ES-I3 (cell line): ENCODE results near the gene HS3ST3A1.

Experiments used
- H3K36me3 ChIP-seq: 2 replicates; pipeline ENCODE4 v1.6.1; 2013; ENCODE audit warnings: mild to moderate bottlenecking, low read length, control low read depth, moderate library complexity; ENCODE audit not compliant: insufficient read depth
- H3K4me1 ChIP-seq: 2 replicates; pipeline ENCODE4 v1.6.1; 2013; ENCODE audit warnings: mild to moderate bottlenecking, control low read depth, low read length; ENCODE audit not compliant: insufficient read depth
- H3K9ac ChIP-seq: 2 replicates; pipeline ENCODE4 v1.6.1; 2013; ENCODE audit warnings: low read depth, mild to moderate bottlenecking, low read length, moderate library complexity
- H3K9me3 ChIP-seq: 2 replicates; pipeline ENCODE4 v1.6.1; 2013; ENCODE audit warnings: mild to moderate bottlenecking, low read length, moderate library complexity; ENCODE audit not compliant: control insufficient read depth, insufficient read depth

The HS3ST3A1 gene

DNA sequence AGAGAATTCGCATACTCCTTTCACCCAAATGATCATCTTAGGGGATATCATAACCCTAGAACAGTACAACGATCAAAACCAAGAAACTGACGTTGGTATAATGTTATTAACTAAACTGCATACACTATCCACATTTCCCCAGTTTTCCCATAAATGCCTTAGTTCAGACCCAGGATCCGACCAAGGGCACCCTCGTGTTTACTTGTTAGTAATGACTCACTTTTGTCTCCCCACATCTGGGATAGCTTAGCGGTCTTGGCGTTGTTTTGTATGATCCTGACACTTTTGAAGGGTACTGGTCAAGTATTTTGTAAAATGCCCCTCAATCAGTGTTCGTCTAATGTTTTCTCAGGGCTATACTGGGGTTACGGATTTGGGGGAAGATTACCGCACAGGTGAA is 8.0 kb downstream of the HS3ST3A1 start:
- H3K4me1 ChIP-seq: peaks cover 5% of the 10 kb centered on the region; the same call in 1 of the 2 replicates
- no peaks in the 10 kb centered on the region for H3K36me3 ChIP-seq
- H3K9ac ChIP-seq: no peak overlapping the region
- no peaks in the 10 kb centered on the region for H3K9me3 ChIP-seq

DNA sequence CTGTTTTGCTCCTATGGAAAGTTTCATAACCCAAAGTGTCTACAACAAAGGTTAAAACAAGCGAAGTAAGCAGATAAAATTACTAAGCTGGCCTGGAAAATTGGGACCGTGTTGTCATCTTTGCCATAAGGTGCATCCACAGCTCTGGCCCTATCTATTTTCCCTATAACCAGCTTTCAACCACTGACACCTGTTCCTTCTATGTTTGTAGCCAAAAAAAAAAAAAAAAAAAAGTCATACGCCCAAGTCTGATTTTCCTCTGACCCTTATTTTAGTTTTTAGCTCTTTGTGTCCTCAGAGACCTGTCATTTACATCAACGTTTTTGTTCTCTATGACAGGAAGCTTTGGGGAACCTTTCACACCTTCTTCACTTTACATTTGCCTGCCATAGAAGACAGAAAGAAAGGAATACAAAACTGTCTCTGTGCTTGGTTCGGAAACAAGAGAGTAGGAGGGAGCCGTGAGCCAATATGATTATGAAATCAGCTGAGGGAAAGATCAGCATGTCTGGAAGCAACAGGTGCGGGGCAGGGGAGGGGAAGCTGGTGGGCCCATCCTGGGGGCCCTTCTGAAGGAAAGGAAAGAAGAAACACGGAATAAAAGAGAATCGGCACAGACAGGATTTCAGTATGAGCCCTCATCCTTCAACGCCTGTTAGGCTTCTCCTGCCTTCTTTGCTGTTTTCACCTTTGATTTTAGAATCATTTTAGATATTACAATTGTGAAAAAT is 8.5 kb downstream of the HS3ST3A1 start:
- Histone ChIP-seq H3K9me3 (no peaks in the 10 kb centered on the region), H3K9ac (no peak overlapping the region), H3K4me1 (peaks cover 5% of the 10 kb centered on the region; the same call in 1 of the 2 replicates), H3K36me3 (no peaks in the 10 kb centered on the region)

DNA sequence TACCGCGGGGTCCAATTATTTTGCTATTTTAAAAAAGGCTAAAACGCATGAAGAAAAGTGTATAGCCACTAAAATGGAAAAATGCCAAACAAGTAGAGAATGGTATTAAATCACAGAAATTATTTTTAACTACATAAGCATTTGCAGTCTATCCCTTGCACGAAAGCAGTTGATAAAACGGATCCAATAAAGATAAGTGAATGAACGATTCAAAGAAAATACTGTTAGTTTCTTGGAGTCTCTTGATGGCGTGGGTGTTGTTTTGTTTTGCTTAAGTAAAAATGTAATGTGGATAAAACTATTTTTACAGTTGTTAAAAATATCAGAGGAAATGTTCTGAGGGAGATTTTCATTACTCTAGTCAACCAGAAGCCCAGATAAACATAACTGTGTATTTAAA is 9.3 kb downstream of the HS3ST3A1 start:
- Histone ChIP-seq H3K9me3 (no peaks in the 10 kb centered on the region), H3K36me3 (no peaks in the 10 kb centered on the region), H3K4me1 (peaks cover 5% of the 10 kb centered on the region; the same call in 1 of the 2 replicates), H3K9ac (no peak overlapping the region)

DNA sequence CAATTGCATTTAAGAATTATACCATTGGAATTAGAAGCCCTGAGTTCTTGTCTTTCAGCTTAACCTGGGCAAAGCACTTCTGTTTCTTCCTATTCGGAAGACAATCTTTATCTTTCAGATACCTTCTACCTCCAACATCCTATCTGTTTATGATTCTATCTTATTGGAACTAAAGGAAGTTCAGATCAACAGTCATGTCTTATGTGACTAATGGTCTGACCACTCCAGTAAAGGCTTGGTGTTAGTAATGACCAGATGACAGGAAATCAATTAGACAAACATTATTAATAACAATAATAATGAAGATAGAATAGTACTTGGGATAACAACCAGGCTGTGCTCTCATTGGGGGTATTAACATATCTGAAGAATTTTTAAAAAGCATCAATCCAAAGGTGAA is 11.3 kb downstream of the HS3ST3A1 start:
- H3K9ac ChIP-seq: no peak overlapping the region
- H3K36me3 ChIP-seq: no peaks in the 10 kb centered on the region

DNA sequence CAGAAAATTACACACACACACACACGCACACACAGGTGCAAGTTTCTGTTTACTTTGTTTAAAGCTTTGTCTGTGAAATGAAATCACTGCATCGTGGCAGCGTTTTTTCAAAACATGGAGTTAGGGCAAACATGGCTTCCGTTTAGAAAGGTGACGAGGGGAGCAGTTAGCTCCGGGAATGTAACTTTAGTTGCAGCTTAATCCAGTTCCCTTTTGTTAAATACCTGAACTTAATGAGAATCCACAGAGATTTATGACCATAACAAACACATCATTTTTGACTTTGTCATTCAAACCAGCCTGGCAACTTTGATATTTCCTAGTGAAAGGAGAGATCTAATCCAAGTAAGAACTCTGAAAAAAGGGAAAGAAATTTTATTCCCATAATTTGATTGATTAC is 12.1 kb downstream of the HS3ST3A1 start:
- Histone ChIP-seq H3K9ac (no peak overlapping the region), H3K4me1 (peaks cover 5% of the 10 kb centered on the region; the same call in 1 of the 2 replicates), H3K9me3 (no peaks in the 10 kb centered on the region), H3K36me3 (no peaks in the 10 kb centered on the region)

More for the DNA sequence above, 11.3 kb downstream of the HS3ST3A1 start:
- Histone ChIP-seq H3K9me3 (no peaks in the 10 kb centered on the region), H3K4me1 (peaks cover 5% of the 10 kb centered on the region; the same call in 1 of the 2 replicates)

DNA sequence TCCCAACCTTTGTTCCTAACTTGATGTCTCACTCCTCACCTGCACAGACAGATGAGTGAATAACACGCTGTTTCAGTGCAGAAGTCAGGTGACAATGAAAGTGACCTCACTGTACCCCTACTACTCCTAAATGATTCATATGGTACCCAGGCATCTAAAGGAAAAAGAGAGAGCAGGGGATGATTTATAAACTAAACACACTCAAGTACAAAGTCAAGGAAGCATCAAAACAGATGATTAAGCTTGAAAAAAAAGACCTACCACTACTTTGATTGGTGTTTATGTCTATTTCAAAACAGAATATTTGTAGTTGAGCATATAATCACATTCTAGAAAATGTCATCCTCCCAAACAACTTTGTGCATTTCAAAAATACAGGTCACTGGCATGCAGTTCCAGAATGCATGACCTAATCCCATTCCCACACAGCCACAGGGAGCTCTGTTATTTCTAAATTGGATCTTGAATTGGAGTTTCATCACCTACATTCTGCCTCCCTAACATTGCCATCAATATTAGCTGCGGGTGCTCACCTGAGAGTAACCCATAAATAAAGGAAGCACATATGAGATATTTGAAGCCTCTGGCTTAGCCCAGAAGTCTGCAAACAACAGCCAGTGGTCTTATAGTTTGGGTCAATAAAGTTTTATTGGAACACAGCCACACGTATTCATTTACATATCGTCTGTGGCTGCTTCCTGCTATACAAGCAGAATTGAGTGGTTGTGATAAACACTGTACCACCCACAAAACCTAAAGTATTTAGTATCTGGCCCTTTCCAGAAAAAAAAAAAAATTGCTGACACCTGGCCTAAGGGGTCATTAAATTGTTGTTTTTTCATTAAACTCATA is 14.0 kb downstream of the HS3ST3A1 start:
- Histone ChIP-seq H3K9me3 (no peaks in the 10 kb centered on the region), H3K36me3 (no peaks in the 10 kb centered on the region), H3K4me1 (no peaks in the 10 kb centered on the region; the same call in 1 of the 2 replicates), H3K9ac (no peak overlapping the region)

DNA sequence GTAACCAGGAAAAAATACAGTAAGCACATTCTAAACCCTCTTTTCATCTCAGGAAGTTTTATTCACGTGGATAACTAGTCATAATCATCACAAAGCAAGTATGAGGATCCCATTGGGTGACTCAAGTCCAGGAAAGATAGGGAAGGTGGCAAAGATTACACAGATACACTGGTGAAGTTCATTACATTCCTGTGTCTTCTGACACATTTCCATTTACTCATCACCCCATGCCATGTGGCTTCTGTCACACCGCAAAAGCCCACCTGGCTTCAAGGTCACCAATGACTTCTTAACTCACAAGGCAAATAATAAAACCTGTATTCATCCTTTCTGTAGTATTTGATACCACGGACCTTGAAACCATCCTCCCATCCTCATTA is 17.0 kb downstream of the HS3ST3A1 start:
- Histone ChIP-seq H3K9me3 (no peaks in the 10 kb centered on the region), H3K4me1 (no peaks in the 10 kb centered on the region; the same call in 1 of the 2 replicates), H3K36me3 (no peaks in the 10 kb centered on the region), H3K9ac (no peak overlapping the region)

DNA sequence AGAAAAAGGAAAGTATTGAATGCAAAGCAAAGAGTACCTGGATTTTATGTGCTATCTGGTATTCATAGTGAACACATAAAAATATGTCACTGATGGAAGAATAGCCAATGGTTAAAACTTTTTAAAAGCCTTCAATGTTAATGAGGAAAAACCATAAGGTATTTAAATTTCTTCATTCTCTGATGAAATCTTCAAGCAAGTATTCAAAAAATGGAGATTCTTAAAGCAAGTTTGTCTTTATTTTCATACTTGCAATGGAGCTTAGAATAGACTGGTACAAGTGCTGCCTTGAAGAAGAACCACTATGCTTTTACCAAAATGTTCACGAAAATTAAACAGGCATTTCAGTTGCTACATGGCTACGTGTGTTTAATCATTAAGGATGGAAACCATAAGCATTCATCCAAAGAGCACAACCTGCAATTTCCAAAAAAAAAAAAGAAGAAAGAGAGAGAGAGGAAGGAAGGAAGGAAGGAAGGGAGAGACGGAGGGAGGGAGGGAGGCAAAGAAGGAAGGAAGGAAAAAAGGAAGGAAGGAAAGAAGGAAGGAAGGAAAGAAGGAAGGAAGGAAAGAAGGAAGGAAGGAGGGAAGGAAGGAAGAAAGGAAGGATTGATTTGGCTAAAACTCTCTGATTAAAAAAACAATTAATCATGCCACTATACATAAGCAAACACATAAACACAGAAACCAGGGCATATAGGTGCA is 17.6 kb downstream of the HS3ST3A1 start:
- no peaks in the 10 kb centered on the region for H3K9me3 ChIP-seq
- no peak overlapping the region for H3K9ac ChIP-seq
- no peaks in the 10 kb centered on the region; the same call in 1 of the 2 replicates for H3K4me1 ChIP-seq
- no peaks in the 10 kb centered on the region for H3K36me3 ChIP-seq

DNA sequence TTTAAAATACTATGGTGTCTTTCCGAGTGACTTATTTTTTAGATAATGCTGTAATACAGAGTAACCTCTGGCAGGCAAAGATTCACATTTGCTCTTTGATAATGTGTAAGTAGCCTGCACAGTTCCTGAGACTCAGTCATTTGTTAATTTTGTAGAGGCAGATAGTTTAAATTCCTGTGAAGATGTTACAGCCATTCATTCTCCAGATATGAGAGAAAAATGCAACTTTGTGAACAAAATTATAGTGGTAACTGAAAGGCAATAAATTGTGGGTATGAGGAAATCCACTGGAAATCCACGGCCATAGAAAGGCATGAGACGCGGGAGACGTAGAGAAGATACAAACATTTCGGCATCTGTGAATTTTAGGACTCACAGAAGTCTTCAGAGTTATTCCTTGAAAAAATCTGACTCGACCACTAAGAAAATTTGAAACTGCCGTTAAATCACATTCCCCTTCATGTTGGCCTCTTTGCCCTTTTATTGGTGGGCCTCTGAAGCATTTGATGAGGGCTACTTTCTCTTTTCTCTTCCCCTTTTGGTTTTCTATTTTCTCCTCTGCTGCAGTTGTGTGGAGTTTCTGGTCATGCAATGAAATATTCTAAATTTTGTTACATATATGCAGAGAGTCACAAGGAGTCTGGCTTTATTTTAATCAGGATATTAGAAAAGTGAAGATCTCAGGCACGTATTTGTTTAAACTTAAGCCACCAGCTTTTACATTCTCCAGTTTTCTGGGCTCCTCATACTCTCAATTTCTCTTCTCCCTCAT is 18.8 kb downstream of the HS3ST3A1 start:
- Histone ChIP-seq H3K4me1 (no peaks in the 10 kb centered on the region; the same call in 1 of the 2 replicates), H3K9me3 (no peaks in the 10 kb centered on the region), H3K36me3 (no peaks in the 10 kb centered on the region), H3K9ac (no peak overlapping the region)

DNA sequence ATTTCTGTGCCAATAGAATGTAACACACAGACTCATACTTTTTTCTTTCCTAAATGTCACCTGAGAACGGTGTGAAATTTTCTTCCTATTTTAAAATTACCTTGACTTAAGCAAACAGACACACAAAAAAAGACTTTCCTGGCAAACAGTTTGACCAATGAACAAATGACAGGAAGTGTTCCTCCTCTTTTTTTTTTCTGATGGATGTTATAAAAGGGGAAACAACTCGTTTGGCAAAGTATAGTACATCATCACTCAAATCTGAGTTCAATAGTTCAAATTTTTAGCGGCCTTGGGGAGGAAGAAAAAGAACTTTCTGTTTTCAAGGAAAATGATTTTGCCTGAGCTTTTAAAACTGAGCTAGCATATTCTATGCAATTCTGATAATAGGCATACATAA is 19.8 kb downstream of the HS3ST3A1 start:
- H3K36me3 ChIP-seq: no peaks in the 10 kb centered on the region
- H3K4me1 ChIP-seq: no peaks in the 10 kb centered on the region; the same call in 1 of the 2 replicates
- H3K9ac ChIP-seq: no peak overlapping the region
- H3K9me3 ChIP-seq: peaks cover 3% of the 10 kb centered on the region; the same call in 1 of the 2 replicates

DNA sequence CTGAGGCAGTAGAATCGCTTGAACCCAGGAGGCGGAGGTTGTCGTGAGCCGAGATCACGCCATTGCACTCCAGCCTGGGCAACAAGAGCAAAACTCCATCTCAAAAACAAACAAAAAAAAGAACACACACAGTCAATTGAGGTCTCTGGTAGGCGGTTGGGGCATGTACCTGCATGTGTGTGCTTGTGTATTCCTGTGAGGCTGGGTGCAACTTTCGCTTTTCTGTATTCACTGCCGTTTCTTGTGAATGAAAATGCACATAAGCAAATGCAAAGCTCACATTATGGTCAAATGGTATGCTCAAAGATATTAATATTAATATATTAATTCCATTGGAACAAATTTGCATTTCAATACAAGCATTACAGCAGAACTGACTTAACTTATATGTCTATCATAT is 20.9 kb downstream of the HS3ST3A1 start:
- no peaks in the 10 kb centered on the region for H3K36me3 ChIP-seq
- H3K4me1 ChIP-seq: peaks cover 6% of the 10 kb centered on the region; the same call in 1 of the 2 replicates
- no peak overlapping the region for H3K9ac ChIP-seq
- H3K9me3 ChIP-seq: peaks cover 3% of the 10 kb centered on the region; the same call in 1 of the 2 replicates

DNA sequence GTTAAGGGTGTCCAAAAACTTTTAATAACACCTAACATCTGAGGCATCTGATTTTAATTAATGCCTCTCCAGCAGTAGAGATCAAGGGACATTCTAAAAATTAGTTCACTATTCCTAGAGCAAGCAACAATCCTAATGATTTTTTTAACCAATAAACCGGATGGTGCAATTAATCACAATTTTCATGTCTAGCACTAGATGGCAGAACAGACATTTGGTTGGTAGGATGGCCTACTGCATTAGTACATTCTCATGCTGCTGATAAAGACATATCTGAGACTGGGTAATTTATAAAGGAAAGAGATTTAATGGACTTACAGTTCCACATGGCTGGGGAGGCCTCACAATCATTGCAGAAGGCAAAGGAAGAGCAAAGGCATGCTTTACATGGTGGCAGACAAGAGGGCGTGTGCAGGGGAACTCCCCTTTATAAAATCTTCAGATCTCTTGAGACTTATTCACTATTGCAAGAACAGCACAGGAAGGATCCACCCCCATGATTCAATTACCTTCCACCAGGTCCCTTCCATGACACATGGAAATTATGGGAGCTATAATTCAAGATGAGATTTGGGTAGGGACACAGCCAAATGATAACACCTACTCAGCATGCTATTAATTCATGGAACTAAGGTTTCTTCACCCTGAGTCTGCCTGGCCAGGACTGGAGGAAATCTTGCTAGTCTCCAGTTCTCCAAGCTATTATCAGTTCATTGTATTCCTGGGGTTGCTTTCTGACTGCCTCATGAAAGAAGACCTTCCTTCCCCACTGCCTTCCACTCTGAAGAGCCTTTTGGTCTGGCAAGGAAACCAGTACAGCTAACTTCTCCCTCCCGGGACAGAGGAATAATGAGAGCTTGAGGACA is 24.8 kb downstream of the HS3ST3A1 start:
- Histone ChIP-seq H3K9ac (no peak overlapping the region), H3K4me1 (peaks cover 16% of the 10 kb centered on the region; the same call in 1 of the 2 replicates), H3K9me3 (peaks cover 3% of the 10 kb centered on the region; the same call in 1 of the 2 replicates), H3K36me3 (no peaks in the 10 kb centered on the region)

DNA sequence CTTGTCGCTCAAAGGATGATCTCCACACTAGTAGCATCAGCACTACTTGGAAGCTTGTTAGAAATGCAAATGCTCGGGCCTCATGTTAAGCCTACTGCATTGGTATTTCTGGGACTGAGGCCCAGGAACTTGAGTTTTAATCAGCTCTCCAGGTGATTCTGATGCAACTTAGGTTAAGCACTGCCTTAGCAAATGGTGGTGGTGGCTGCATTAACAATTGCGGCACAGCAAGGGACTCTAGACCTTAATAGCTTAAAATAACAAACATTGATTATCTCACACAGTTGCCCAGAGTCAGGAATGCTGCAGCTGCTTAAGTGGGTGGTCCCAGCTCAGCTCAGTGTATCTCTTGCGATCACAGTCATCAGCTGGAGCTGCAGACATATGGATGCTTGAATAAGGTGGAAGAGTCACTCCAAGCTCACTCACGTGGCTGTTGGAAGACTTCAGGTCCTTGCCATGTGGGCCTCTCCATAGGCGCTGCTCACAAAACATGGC is 25.8 kb downstream of the HS3ST3A1 start:
- peaks cover 16% of the 10 kb centered on the region; the same call in 1 of the 2 replicates for H3K4me1 ChIP-seq
- no peaks in the 10 kb centered on the region for H3K36me3 ChIP-seq
- H3K9ac ChIP-seq: no peak overlapping the region
- H3K9me3 ChIP-seq: peaks cover 3% of the 10 kb centered on the region; the same call in 1 of the 2 replicates
